ENCODE results near the gene MCF2L2. TPM values are rescaled to one million over a fixed set of nuclear protein-coding genes. Genes with fewer than 3 reads are reported as not detected.
A peak's percentile ranks its signal among the peaks of the same experiment; 100 is the strongest.

The MCF2L2 gene
- total and polyA plus RNA-seq, 9 donors = 0.12 to 2.2 (median 0.61) TPM

DNA sequence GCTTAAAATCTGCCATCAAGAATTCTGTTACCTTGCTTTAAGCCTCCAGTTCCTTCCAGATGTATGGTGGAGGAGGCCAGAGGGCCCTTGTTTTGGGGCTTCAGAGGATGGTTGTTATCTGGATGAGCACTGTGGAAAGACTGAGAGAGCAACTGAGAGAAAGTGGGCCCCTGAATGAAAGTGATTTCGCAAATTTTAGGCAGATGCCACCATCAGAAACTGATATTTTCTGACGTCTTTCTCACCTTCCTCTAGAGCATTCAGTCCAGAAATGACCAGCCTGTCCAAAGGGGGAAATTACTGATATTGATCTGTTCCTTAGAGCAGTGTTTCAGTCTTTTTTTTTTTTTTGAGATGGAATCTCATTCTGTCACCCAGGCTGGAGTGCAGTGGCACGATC lies 162.0 kb downstream of the MCF2L2 start:
- H3K36me3 ChIP-seq = no peaks in the 10 kb centered on the region
- intact Hi-C loops (cut with DNase I) = no loop called here
- no peaks in the 10 kb centered on the region for H3K9me3 ChIP-seq
- DNase-seq = no peak
- peaks cover 4% of the 10 kb centered on the region for H3K4me1 ChIP-seq (ENCODE audit: insufficient read depth)
- H3K27ac ChIP-seq = no peak overlapping the region
- WGBS, 3 donors = 96 to 99% (median 96%) methylated on average over 3 of the region's 3 CpGs
- TF ChIP-seq EP300 (IDR thresholded peaks at IDR 0.05) (no peak), POLR2A (IDR thresholded peaks at IDR 0.05) (no peak), CTCF (IDR thresholded peaks at IDR 0.05) (no peak)
- no peak overlapping the region for H3K4me3 ChIP-seq
- no peaks in the 10 kb centered on the region for H3K27me3 ChIP-seq

GRCh38 chr3:183265834-183266417 lies 162.5 kb downstream of the MCF2L2 start:
- no peak for DNase-seq
- Histone ChIP-seq H3K4me3 (no peak overlapping the region), H3K27ac (no peak overlapping the region)

GRCh38 chr3:183265157-183265642 lies 163.2 kb downstream of the MCF2L2 start:
- H3K9me3 ChIP-seq = no peaks in the 10 kb centered on the region
- H3K27ac ChIP-seq = peak overlapping the region in 1 of 2 donors; percentile 46
- intact Hi-C loops (cut with DNase I) = no loop called here
- peak in 2 of 5 donors; percentile 19 to 50 for DNase-seq
- no peak overlapping the region for H3K4me3 ChIP-seq
- no peaks in the 10 kb centered on the region for H3K36me3 ChIP-seq
- 22 to 36% (median 26%) methylated on average over 15 of the region's 15 CpGs for WGBS, 3 donors
- TF ChIP-seq POLR2A (IDR thresholded peaks at IDR 0.05) (no peak), CTCF (IDR thresholded peaks at IDR 0.05) (no peak), EP300 (IDR thresholded peaks at IDR 0.05) (no peak)
- peaks cover 4% of the 10 kb centered on the region for H3K4me1 ChIP-seq (ENCODE audit: insufficient read depth)
- H3K27me3 ChIP-seq = no peaks in the 10 kb centered on the region

More at GRCh38 chr3:183265834-183266417, 162.5 kb downstream of the MCF2L2 start:
- no peaks in the 10 kb centered on the region for H3K27me3 ChIP-seq
- WGBS, 3 donors = 62 to 74% (median 66%) methylated on average over 5 of the region's 5 CpGs
- no peak for TF ChIP-seq CTCF (IDR thresholded peaks at IDR 0.05)
- TF ChIP-seq EP300 (IDR thresholded peaks at IDR 0.05) = no peak
- TF ChIP-seq POLR2A (IDR thresholded peaks at IDR 0.05) = no peak
- H3K4me1 ChIP-seq (ENCODE audit: insufficient read depth) = peaks cover 4% of the 10 kb centered on the region
- no peaks in the 10 kb centered on the region for H3K9me3 ChIP-seq
- no peaks in the 10 kb centered on the region for H3K36me3 ChIP-seq
- intact Hi-C loops (cut with DNase I) = no loop called here

- no peak for TF ChIP-seq POLR2A (IDR thresholded peaks at IDR 0.05)
- no peak for TF ChIP-seq CTCF (IDR thresholded peaks at IDR 0.05)
- no peak for TF ChIP-seq EP300 (IDR thresholded peaks at IDR 0.05)
- Histone ChIP-seq H3K9me3 (no peaks in the 10 kb centered on the region), H3K27ac (peak overlapping the region in 1 of 2 donors; percentile 46), H3K4me3 (no peak overlapping the region), H3K4me1 (ENCODE audit: insufficient read depth) (peaks cover 8% of the 10 kb centered on the region), H3K27me3 (no peaks in the 10 kb centered on the region), H3K36me3 (no peaks in the 10 kb centered on the region)
- intact Hi-C loops (cut with DNase I) = no loop called here
- 66 to 74% (median 70%) methylated on average over 5 of the region's 5 CpGs for WGBS, 3 donors
- DNase-seq = no peak
These were observed 164.2 kb downstream of the MCF2L2 start for GRCh38 chr3:183264268-183264667.
